ENCODE measurements around the gene ARL5C.

The ARL5C gene

DNA sequence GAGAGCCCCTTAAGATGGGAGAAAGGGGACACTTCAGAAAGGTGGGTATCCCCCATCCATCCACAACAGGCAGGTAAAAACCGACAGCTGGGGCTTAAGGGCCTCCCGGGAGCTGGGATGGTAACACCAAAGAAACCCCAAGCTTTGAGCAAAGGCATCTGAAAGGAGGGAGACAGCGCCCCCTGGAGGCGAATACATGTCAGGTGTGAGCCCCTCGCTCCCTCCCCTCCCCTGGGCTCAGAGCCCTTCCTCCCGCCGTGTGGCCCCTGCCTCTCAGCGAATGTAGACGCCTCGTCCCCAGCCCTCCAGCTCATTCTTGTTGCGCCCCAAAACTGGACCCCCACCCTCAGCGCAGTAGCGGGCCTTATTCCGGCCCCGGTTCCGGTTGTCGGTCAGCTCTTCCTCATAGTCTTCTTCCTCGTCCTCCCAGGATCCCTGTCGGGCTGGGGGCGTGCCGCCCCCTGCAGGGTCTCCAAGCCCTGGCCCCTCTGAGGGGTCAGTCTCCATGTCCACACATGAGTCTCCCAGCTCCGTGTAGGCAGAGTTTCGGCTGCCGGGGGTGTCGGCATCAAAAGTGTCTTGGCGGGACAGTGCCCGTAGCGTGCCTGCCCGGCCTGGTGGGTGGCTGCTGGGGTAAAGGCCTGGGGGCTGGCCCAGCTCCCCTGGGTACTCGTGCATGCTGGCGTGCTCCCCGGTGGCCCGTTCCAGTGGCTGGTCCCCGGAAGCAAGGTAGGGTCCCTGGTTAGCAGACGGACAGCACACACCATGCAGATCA lies 9.1 kb upstream of the ARL5C start:
- TF ChIP-seq, protein P1, sequence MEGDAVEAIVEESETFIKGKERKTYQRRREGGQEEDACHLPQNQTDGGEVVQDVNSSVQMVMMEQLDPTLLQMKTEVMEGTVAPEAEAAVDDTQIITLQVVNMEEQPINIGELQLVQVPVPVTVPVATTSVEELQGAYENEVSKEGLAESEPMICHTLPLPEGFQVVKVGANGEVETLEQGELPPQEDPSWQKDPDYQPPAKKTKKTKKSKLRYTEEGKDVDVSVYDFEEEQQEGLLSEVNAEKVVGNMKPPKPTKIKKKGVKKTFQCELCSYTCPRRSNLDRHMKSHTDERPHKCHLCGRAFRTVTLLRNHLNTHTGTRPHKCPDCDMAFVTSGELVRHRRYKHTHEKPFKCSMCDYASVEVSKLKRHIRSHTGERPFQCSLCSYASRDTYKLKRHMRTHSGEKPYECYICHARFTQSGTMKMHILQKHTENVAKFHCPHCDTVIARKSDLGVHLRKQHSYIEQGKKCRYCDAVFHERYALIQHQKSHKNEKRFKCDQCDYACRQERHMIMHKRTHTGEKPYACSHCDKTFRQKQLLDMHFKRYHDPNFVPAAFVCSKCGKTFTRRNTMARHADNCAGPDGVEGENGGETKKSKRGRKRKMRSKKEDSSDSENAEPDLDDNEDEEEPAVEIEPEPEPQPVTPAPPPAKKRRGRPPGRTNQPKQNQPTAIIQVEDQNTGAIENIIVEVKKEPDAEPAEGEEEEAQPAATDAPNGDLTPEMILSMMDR (conservative IDR thresholded peaks at IDR 0.05; ENCODE audit: low read length) = peak; percentile 77
- DNase-seq (ENCODE audit: low read depth) = peak; percentile 52
- H3K4me3 ChIP-seq (ENCODE audit: low read length) = no peak overlapping the region

DNA sequence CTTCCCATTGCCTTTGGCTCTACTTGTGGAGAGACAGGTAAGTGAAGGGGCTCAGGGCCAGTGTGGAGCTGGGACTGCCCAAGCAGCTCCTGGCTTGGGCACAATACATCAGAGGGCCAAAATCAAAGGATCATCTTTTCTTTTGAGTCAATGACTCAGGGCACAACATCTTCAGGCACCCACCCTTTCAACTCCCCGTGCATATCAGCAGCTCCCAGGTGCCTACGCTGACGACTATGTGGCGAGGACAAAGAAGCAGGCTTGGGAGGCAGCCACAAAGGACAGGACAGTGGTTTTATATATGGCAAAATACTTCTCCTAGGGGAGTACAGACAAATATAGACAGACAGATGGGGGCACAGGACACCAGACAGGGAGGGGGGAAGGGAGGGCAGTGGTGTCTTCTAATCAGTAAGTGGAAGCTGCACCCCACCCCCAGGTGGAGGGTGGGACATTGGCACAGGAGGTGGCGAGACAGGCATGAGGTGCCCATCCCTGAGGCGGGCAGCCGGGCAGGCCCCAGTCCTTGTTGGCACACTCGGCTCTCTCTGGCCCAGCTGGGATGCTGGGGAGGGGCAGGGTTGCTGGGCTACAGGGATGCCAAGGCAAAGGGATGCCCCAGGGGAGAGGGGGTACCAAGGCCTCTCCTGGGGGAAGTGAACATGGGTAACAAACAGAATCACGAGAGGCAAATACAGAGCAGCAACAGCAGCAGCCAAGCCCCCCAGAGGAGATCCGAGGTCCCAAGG lies 7.7 kb upstream of the ARL5C start:
- H3K4me3 ChIP-seq (ENCODE audit: low read length) = no peak overlapping the region
- TF ChIP-seq, protein P1 (conservative IDR thresholded peaks at IDR 0.05; ENCODE audit: low read length) = no peak
- no peak for DNase-seq (ENCODE audit: low read depth)

- no peak for DNase-seq (ENCODE audit: low read depth)
- no peak overlapping the region for H3K4me3 ChIP-seq (ENCODE audit: low read length)
- TF ChIP-seq, protein P1 (conservative IDR thresholded peaks at IDR 0.05; ENCODE audit: low read length) = no peak
These were observed 7.1 kb upstream of the ARL5C start for GRCh38 chr17:39173080-39173479.

GRCh38 chr17:39171933-39172332 lies 6.0 kb upstream of the ARL5C start:
- no peak for DNase-seq (ENCODE audit: low read depth)
- TF ChIP-seq, protein P1 (conservative IDR thresholded peaks at IDR 0.05; ENCODE audit: low read length) = no peak

GRCh38 chr17:39170558-39170957 lies 4.6 kb upstream of the ARL5C start:
- no peak overlapping the region for H3K4me3 ChIP-seq (ENCODE audit: low read length)
- TF ChIP-seq, protein P1 (conservative IDR thresholded peaks at IDR 0.05; ENCODE audit: low read length) = no peak
- no peak for DNase-seq (ENCODE audit: low read depth)

More at GRCh38 chr17:39171933-39172332, 6.0 kb upstream of the ARL5C start:
- H3K4me3 ChIP-seq (ENCODE audit: low read length) = no peak overlapping the region

GRCh38 chr17:39170109-39170508 lies 4.1 kb upstream of the ARL5C start:
- TF ChIP-seq, protein P1 (conservative IDR thresholded peaks at IDR 0.05; ENCODE audit: low read length) = no peak
- no peak overlapping the region for H3K4me3 ChIP-seq (ENCODE audit: low read length)

GRCh38 chr17:39169518-39169917 lies 3.6 kb upstream of the ARL5C start:
- H3K4me3 ChIP-seq (ENCODE audit: low read length) = no peak overlapping the region
- TF ChIP-seq, protein P1 (conservative IDR thresholded peaks at IDR 0.05; ENCODE audit: low read length) = no peak
- DNase-seq (ENCODE audit: low read depth) = no peak

More at GRCh38 chr17:39170109-39170508, 4.1 kb upstream of the ARL5C start:
- DNase-seq (ENCODE audit: low read depth) = no peak
